ENCODE results near the gene OXLD1. TPM values are rescaled to one million over a fixed set of nuclear protein-coding genes. Genes with fewer than 3 reads are reported as not detected.

OXLD1 gene
- total RNA-seq, 2 donors from 2014 or later: 30.2 to 36.5 TPM

DNA sequence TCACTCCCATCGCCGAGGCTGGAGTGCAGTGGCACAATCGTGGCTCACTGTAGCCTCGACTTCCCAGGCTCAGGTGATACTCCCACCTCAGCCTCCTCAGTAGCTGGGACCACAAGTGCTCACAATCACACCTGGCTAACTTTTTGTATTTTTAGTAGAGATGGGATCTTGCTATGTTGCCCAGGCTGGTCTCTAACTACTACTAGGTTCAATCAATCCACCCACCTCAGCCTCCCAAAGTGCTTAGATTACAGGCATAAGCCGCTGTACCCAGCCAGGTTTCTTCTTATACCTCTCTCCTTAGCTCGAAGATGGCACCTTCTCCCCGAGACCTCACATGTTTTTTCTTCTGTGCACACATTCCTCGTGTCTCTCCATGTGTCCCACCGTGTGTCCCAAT is 26.4 kb downstream of the OXLD1 start:
- Mint-ChIP-seq H3K27ac (no peak overlapping the region), H3K9me3 (no peaks in the 10 kb centered on the region), H3K4me1 (peaks cover 5% of the 10 kb centered on the region), H3K27me3 (ENCODE audit: insufficient read depth) (no peaks in the 10 kb centered on the region), H3K36me3 (ENCODE audit: low read depth) (peaks cover 2% of the 10 kb centered on the region), H3K4me3 (no peak overlapping the region)
- Histone ChIP-seq H3K9me3 (ENCODE audit: control insufficient read depth, low read length) (no peaks in the 10 kb centered on the region), H3K9ac (ENCODE audit: extremely low read depth, low read length, poor library complexity, severe bottlenecking) (no peak overlapping the region), H3K27me3 (ENCODE audit: control insufficient read depth, insufficient read depth, low read length, poor library complexity, severe bottlenecking) (no peaks in the 10 kb centered on the region), H3K4me1 (ENCODE audit: control insufficient read depth, insufficient read depth, low read length) (no peaks in the 10 kb centered on the region), H3K36me3 (ENCODE audit: control insufficient read depth, insufficient read depth, low read length) (peaks cover 3% of the 10 kb centered on the region), H3K27ac (ENCODE audit: low read depth, low read length) (no peak overlapping the region), H3K4me3 (ENCODE audit: low read length) (no peak overlapping the region)
- DNase-seq: no peak
- TF ChIP-seq, protein P1, sequence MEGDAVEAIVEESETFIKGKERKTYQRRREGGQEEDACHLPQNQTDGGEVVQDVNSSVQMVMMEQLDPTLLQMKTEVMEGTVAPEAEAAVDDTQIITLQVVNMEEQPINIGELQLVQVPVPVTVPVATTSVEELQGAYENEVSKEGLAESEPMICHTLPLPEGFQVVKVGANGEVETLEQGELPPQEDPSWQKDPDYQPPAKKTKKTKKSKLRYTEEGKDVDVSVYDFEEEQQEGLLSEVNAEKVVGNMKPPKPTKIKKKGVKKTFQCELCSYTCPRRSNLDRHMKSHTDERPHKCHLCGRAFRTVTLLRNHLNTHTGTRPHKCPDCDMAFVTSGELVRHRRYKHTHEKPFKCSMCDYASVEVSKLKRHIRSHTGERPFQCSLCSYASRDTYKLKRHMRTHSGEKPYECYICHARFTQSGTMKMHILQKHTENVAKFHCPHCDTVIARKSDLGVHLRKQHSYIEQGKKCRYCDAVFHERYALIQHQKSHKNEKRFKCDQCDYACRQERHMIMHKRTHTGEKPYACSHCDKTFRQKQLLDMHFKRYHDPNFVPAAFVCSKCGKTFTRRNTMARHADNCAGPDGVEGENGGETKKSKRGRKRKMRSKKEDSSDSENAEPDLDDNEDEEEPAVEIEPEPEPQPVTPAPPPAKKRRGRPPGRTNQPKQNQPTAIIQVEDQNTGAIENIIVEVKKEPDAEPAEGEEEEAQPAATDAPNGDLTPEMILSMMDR (conservative IDR thresholded peaks at IDR 0.05): no peak
- 91 to 96% methylated on average over 8 to 9 of the region's 9 CpGs for WGBS, 2 experiments (ENCODE audit: insufficient coverage in 1 of 2, insufficient read length in 1 of 2)

DNA sequence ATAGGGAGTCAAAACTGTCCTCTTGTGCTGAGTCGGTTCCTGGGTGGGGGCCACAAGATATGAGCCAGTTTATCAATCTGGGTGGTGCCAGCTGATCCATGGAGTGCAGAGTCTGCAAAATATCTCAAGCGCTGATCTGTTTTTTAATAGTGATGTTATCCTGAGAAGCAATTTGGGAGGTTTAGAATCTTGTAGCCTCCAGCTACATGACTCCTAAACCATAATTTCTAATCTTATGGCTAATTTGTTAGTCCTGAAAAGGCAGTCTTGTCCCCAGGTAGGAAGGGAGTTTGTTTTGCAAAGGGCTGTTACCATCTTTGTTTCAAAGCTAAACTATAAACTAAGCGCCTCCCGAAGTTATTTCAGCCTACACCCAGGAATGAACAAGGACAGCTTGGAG is 27.7 kb downstream of the OXLD1 start:
- 98 to 100% methylated on average over 1 to 4 of the region's 4 CpGs for WGBS, 2 experiments (ENCODE audit: insufficient coverage in 1 of 2, insufficient read length in 1 of 2)
- no peak overlapping the region for H3K27ac ChIP-seq (ENCODE audit: low read depth, low read length)
- TF ChIP-seq, protein P1 (conservative IDR thresholded peaks at IDR 0.05): no peak
- no peak overlapping the region for H3K4me3 ChIP-seq (ENCODE audit: low read length)
- H3K4me3 Mint-ChIP-seq: no peak overlapping the region
- H3K9me3 ChIP-seq (ENCODE audit: control insufficient read depth, low read length): no peaks in the 10 kb centered on the region
- H3K27me3 Mint-ChIP-seq (ENCODE audit: insufficient read depth): no peaks in the 10 kb centered on the region
- peaks cover 7% of the 10 kb centered on the region for H3K36me3 Mint-ChIP-seq (ENCODE audit: low read depth)
- H3K4me1 Mint-ChIP-seq: peaks cover 5% of the 10 kb centered on the region
- no peak overlapping the region for H3K9ac ChIP-seq (ENCODE audit: extremely low read depth, low read length, poor library complexity, severe bottlenecking)
- no peak overlapping the region for H3K27ac Mint-ChIP-seq
- H3K27me3 ChIP-seq (ENCODE audit: control insufficient read depth, insufficient read depth, low read length, poor library complexity, severe bottlenecking): no peaks in the 10 kb centered on the region
- no peaks in the 10 kb centered on the region for H3K4me1 ChIP-seq (ENCODE audit: control insufficient read depth, insufficient read depth, low read length)
- H3K36me3 ChIP-seq (ENCODE audit: control insufficient read depth, insufficient read depth, low read length): peaks cover 6% of the 10 kb centered on the region
- no peaks in the 10 kb centered on the region for H3K9me3 Mint-ChIP-seq
- no peak for DNase-seq

DNA sequence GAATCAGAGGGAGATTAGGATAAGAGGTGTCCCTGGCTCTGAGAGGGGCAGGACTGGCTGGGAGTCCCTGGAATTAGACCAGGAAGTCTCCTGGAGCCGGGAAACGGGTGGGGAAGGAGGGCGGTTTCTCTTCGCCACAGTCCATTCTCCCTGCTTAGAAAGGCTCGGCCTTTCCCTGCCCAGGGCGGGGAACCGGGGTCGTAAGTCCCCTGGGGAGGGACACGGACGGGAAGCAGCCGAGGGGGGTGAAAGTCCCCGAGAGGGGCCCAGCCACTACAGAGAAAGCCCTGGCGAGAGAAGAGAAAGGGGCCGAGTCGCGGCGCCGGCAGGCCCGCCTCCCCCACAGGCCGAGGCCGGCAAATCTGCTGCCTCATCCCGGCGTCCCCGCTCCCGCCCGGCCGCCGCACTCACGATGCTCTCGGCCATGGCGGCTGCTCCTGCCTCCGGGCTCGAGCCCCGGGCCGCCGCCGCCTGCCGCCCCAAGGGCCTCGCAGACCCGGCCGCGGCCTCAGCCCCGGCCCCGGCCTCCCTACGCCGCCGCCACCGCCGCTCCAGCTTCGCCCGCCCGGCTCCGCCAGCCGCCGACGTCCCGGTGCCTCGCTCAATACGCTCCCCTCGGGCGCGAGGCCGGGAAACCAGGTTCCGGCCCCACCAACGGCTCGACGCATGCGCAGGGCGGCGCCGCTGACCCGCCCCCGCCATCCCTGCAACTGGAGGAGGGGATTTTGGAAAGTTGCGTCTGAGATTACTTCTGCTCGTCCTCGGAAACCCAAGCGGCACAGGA is 29.7 kb downstream of the OXLD1 start, which contains the start of the genes NPLOC4 and TSPAN10:
Gene NPLOC4, minus strand, starts transcription at position 608 of the 784 bp plus-strand sequence. Its CDS starts 182 bp downstream, at position 426.
Gene TSPAN10, plus strand, starts transcription at position 692 of the 784 bp plus-strand sequence. CDS start 5,217 bp downstream, outside the sequence.
- H3K4me1 ChIP-seq (ENCODE audit: control insufficient read depth, insufficient read depth, low read length): no peaks in the 10 kb centered on the region
- H3K36me3 Mint-ChIP-seq (ENCODE audit: low read depth): peaks cover 17% of the 10 kb centered on the region
- H3K27ac Mint-ChIP-seq: peak within 1 kb of the TSS; percentile 99
- H3K27me3 ChIP-seq (ENCODE audit: control insufficient read depth, insufficient read depth, low read length, poor library complexity, severe bottlenecking): no peaks in the 10 kb centered on the region
- peak within 1 kb of the TSS; percentile 92 for H3K9ac ChIP-seq (ENCODE audit: extremely low read depth, low read length, poor library complexity, severe bottlenecking)
- peak within 1 kb of the TSS; percentile 99 for H3K4me3 ChIP-seq (ENCODE audit: low read length)
- H3K4me1 Mint-ChIP-seq: peaks cover 5% of the 10 kb centered on the region
- no peaks in the 10 kb centered on the region for H3K9me3 ChIP-seq (ENCODE audit: control insufficient read depth, low read length)
- 0% methylated on average over 38 to 77 of the region's 77 CpGs for WGBS, 2 experiments (ENCODE audit: insufficient coverage in 1 of 2, insufficient read length in 1 of 2)
- TF ChIP-seq, protein P1 (conservative IDR thresholded peaks at IDR 0.05): no peak
- H3K27ac ChIP-seq (ENCODE audit: low read depth, low read length): peak within 1 kb of the TSS; percentile 83
- peak within 1 kb of the TSS; percentile 88 for H3K4me3 Mint-ChIP-seq
- no peaks in the 10 kb centered on the region for H3K9me3 Mint-ChIP-seq
- peak; percentile 98 for DNase-seq
- peaks cover 16% of the 10 kb centered on the region for H3K36me3 ChIP-seq (ENCODE audit: control insufficient read depth, insufficient read depth, low read length)
- H3K27me3 Mint-ChIP-seq (ENCODE audit: insufficient read depth): no peaks in the 10 kb centered on the region

Measured in endodermal cell (in vitro differentiated cells).